Astrocyte of the cerebellum (primary cell): ENCODE data around the gene SLFN12L.
"Not testable (repeated sequence)": the region's sequence is repeated elsewhere in the genome, so short reads cannot be mapped to it uniquely, and the experiment has no call there.

Experiments
- DNase-seq: peaks from one replicate; pipeline ENCODE4 v3.0.0-alpha.2; 2011; ENCODE audit warnings: low read depth
- H3K4me3 ChIP-seq: 2 replicates; pipeline ENCODE4 v1.5.1; 2011; ENCODE audit warnings: mild to moderate bottlenecking, low read depth, low read length, moderate library complexity
- CTCF ChIP-seq: IDR thresholded peaks from 2 replicates; pipeline ENCODE4 v1.5.1; 2012; ENCODE audit warnings: low read length, low read depth, moderate library complexity, mild to moderate bottlenecking; ENCODE audit errors: missing control alignments
- in situ Hi-C: cut with HindIII; loops from 2 replicates; pipeline ENCODE4 v1.10.0; 2017; ENCODE audit warnings: low sequenced_read_pairs

Gene SLFN12L

GRCh38 chr17:35521150-35521549 lies 16.3 kb downstream of the SLFN12L start:
- in situ Hi-C loops = no loop called here
- DNase-seq = no peak
- no peak for TF ChIP-seq CTCF
- H3K4me3 ChIP-seq = no peak overlapping the region

- TF ChIP-seq CTCF = no peak
- in situ Hi-C loops = no loop called here
- H3K4me3 ChIP-seq = no peak overlapping the region
- DNase-seq = no peak
These were observed 17.5 kb downstream of the SLFN12L start for GRCh38 chr17:35519906-35520442.

- no peak for DNase-seq
- in situ Hi-C loops = no loop called here
- H3K4me3 ChIP-seq = no peak overlapping the region
- TF ChIP-seq CTCF = no peak
These were observed 18.0 kb downstream of the SLFN12L start for GRCh38 chr17:35519439-35519838.

- H3K4me3 ChIP-seq, DNase-seq, in situ Hi-C loops: not testable (repeated sequence)
These were observed 19.0 kb downstream of the SLFN12L start for GRCh38 chr17:35518431-35518830.

- TF ChIP-seq CTCF = no peak
- no peak for DNase-seq
- in situ Hi-C loops = no loop called here
- no peak overlapping the region for H3K4me3 ChIP-seq
These were observed 22.5 kb downstream of the SLFN12L start for GRCh38 chr17:35515027-35515426.

GRCh38 chr17:35514564-35514963 lies 22.9 kb downstream of the SLFN12L start:
- in situ Hi-C loops = no loop called here
- TF ChIP-seq CTCF = no peak
- no peak for DNase-seq
- H3K4me3 ChIP-seq = no peak overlapping the region

- no peak overlapping the region for H3K4me3 ChIP-seq
- TF ChIP-seq CTCF = no peak
- in situ Hi-C loops = no loop called here
These were observed 27.4 kb downstream of the SLFN12L start for GRCh38 chr17:35510052-35510451.

GRCh38 chr17:35507714-35508113 lies 29.8 kb downstream of the SLFN12L start:
- in situ Hi-C loops, H3K4me3 ChIP-seq, DNase-seq: not testable (repeated sequence)

More at GRCh38 chr17:35510052-35510451, 27.4 kb downstream of the SLFN12L start:
- no peak for DNase-seq
